GM12864 (cell line): ENCODE results near the gene PRKAR1B.

Experiments
- DNase-seq: peaks from one replicate; pipeline ENCODE4 v3.0.0-alpha.2; 2011; ENCODE audit warnings: low read depth
- H3K4me3 ChIP-seq: 2 replicates; pipeline ENCODE4 v1.5.1; 2011; ENCODE audit warnings: mild to moderate bottlenecking, low read depth, low read length, control low read depth
- TF ChIP-seq, protein P1 (sequence below): IDR thresholded peaks from 2 replicates; pipeline ENCODE4 v1.5.1; 2011; ENCODE audit warnings: low read depth, mild to moderate bottlenecking, moderate library complexity, low read length, control low read depth, inconsistent platforms; ENCODE audit errors: missing control alignments

PRKAR1B gene

GRCh38 chr7:734214-734613, 7.1 kb upstream of the PRKAR1B start:
- TF ChIP-seq, protein P1, sequence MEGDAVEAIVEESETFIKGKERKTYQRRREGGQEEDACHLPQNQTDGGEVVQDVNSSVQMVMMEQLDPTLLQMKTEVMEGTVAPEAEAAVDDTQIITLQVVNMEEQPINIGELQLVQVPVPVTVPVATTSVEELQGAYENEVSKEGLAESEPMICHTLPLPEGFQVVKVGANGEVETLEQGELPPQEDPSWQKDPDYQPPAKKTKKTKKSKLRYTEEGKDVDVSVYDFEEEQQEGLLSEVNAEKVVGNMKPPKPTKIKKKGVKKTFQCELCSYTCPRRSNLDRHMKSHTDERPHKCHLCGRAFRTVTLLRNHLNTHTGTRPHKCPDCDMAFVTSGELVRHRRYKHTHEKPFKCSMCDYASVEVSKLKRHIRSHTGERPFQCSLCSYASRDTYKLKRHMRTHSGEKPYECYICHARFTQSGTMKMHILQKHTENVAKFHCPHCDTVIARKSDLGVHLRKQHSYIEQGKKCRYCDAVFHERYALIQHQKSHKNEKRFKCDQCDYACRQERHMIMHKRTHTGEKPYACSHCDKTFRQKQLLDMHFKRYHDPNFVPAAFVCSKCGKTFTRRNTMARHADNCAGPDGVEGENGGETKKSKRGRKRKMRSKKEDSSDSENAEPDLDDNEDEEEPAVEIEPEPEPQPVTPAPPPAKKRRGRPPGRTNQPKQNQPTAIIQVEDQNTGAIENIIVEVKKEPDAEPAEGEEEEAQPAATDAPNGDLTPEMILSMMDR, result no peak
- no peak for DNase-seq
- no peak overlapping the region for H3K4me3 ChIP-seq

GRCh38 chr7:732556-732955, 5.5 kb upstream of the PRKAR1B start:
- DNase-seq, result no peak
- TF ChIP-seq, protein P1, result no peak
- no peak overlapping the region for H3K4me3 ChIP-seq

DNA sequence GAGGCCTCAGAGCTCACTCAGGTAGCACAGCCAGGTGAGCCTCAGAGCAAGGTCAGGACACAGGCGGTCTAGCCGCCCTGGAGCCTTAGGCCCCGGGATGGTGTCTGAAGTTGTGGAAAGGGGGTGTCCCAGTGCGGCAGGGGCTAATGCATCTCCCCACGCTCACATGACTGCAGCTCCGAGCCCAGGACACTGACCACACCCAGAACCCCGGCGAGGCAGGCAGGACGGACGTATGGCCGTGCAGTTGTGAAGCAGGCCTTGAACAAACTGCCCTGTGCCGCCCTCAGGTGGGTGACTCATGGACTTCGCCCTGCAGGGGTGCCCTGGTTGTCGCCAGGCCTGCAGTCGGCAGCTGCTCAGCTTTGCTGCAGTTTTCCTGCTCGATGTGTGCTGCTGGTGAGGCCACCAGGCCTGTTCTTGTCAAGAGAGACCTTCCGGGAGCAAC, 5.0 kb upstream of the PRKAR1B start:
- no peak overlapping the region for H3K4me3 ChIP-seq
- DNase-seq, result no peak
- TF ChIP-seq, protein P1, result no peak

GRCh38 chr7:731440-732085, 4.5 kb upstream of the PRKAR1B start:
- H3K4me3 ChIP-seq, result no peak overlapping the region
- TF ChIP-seq, protein P1, result no peak
- no peak for DNase-seq

DNA sequence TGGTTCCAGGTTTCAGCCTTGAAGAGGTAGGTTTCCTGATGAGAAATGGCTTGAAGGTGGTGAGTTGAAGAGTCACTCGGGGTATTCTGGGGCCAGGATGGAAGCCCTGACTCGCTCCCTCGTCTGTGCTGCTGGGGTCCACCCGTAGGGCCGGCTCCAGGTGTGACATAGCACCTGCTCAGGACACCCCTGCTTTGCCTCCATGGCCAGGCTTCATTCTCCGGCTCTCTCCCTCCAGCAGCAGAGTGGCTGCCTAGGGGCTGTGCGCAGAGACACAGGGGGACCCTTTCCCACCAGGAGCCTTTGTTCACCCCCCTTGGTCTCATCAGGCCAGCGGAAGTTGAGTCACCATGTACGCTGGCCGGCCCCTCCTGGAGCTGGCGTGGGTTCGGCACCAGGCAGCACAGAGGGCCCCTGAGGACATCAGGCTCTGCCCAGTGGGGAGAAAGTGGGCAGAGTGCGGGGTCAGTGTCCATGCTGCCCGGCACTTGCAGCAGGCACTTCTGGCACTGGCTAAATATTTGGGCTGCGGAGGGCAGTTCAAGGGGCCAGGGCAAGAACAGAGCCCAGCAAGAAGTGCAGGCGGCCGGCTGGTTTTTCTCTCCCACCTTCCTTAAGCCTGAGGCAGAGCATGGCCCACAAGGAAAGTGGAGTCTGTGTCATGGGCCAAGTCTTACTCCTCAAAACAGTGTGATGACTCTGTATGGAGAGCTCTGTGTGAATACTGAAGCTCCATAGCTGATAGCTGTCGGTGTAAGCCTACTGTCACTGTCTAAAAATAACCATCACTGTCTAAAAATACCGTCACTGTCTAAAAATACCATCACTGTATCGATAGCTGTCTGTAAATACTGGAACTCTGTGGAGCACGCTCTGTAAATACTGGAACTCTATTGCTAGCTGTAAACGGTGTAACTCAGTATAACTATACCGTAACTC, 3.7 kb upstream of the PRKAR1B start:
- no peak overlapping the region for H3K4me3 ChIP-seq
- no peak for DNase-seq
- TF ChIP-seq, protein P1, result no peak

GRCh38 chr7:729140-730000, 2.3 kb upstream of the PRKAR1B start:
- TF ChIP-seq, protein P1, result no peak
- DNase-seq, result no peak

More at GRCh38 chr7:729140-730000, 2.3 kb upstream of the PRKAR1B start:
- H3K4me3 ChIP-seq, result no peak overlapping the region
